ENCODE results near the gene KSR1. TPM values are rescaled to one million over a fixed set of nuclear protein-coding genes. Genes with fewer than 3 reads are reported as not detected.
"Not testable (repeated sequence)": the region's sequence is repeated elsewhere in the genome, so short reads cannot be mapped to it uniquely, and the experiment has no call there.

KSR1 gene
- total RNA-seq, 2 donors from 2014 or later: 13.9 to 16.5 TPM

DNA sequence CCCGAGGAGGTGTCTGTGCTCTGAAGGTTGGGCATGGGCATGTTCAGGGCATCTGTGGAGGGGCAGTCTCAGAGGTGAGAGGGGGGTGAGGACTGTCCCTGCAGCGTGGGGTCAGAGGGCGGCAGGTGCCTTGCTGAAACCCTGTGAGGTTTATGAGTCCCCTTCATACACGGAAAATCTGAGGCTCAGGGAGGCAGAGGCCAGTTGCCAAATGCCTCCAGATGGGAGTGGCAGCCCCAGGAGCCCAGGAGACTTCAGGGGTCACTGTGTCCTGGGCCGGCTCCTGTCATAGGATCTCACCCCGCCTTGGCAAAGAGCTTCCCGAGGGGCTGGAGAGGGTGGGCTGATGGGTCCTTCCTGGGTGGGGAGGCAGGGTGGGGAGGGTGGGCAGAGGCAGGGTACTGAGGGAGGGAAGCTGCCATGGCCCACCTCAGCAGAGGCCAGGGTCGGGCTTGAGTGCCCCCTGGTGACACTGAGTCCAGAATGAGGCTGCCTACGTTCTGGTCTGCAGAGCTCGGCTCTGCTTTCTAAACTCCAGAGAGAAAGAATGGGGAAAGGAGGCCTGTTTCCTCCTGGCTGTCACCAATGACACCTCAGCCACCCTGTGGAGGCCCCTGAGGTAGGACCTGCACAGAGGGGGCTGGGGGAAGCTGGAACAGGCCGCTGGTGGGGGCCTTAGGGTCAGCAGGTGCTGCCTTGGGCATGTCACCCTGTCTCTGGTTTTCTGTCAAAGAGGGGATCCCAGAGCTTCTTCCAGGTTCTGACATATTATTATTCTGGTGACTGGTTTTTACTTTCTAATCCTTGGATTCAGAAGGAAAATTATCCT is 175.9 kb downstream of the KSR1 start:
- DNase-seq: peak; percentile 71
- Histone ChIP-seq H3K27me3 (no peaks in the 10 kb centered on the region), H3K9ac (ENCODE audit: low read depth in 2 of 2, low read length in 2 of 2) (peak overlapping the region; percentile 65 to 81), H3K4me3 (peak overlapping the region; percentile 45), H3K27ac (peak overlapping the region; percentile 90), H3K36me3 (no peaks in the 10 kb centered on the region), H3K9me3 (no peaks in the 10 kb centered on the region), H3K4me1 (peaks cover 17% of the 10 kb centered on the region)
- intact Hi-C loops (cut with DNase I): no loop called here
- TF ChIP-seq, protein P1, sequence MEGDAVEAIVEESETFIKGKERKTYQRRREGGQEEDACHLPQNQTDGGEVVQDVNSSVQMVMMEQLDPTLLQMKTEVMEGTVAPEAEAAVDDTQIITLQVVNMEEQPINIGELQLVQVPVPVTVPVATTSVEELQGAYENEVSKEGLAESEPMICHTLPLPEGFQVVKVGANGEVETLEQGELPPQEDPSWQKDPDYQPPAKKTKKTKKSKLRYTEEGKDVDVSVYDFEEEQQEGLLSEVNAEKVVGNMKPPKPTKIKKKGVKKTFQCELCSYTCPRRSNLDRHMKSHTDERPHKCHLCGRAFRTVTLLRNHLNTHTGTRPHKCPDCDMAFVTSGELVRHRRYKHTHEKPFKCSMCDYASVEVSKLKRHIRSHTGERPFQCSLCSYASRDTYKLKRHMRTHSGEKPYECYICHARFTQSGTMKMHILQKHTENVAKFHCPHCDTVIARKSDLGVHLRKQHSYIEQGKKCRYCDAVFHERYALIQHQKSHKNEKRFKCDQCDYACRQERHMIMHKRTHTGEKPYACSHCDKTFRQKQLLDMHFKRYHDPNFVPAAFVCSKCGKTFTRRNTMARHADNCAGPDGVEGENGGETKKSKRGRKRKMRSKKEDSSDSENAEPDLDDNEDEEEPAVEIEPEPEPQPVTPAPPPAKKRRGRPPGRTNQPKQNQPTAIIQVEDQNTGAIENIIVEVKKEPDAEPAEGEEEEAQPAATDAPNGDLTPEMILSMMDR (IDR thresholded peaks at IDR 0.05): no peak

DNA sequence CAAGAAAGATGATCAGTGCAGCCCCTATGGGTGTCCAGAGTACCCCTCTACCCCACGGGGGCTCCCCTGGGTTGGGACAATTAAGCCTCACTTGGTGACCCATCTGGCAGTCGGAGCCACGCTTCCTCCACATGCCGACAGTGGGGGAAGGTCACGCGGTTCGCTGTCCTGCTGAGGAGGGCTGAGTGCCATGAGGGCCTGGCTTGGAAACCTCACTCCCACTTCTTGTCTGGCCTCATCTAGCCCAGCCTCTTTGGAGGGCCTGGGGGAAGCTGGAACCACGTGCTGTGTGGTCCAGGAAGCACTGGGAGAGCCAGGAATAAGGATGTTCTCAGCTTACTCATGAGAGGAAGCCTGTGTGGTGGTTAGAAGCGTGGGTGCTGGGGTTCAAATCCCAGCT is 176.5 kb downstream of the KSR1 start:
- H3K27me3 ChIP-seq; H3K36me3 ChIP-seq; intact Hi-C loops (cut with DNase I); H3K9me3 ChIP-seq: not testable (repeated sequence)
- Histone ChIP-seq H3K4me3 (peak overlapping the region; percentile 45), H3K27ac (peak overlapping the region; percentile 90), H3K9ac (ENCODE audit: low read depth in 2 of 2, low read length in 2 of 2) (peak overlapping the region in 1 of 2 donors; percentile 81), H3K4me1 (peaks cover 17% of the 10 kb centered on the region)
- peak; percentile 77 for DNase-seq

DNA sequence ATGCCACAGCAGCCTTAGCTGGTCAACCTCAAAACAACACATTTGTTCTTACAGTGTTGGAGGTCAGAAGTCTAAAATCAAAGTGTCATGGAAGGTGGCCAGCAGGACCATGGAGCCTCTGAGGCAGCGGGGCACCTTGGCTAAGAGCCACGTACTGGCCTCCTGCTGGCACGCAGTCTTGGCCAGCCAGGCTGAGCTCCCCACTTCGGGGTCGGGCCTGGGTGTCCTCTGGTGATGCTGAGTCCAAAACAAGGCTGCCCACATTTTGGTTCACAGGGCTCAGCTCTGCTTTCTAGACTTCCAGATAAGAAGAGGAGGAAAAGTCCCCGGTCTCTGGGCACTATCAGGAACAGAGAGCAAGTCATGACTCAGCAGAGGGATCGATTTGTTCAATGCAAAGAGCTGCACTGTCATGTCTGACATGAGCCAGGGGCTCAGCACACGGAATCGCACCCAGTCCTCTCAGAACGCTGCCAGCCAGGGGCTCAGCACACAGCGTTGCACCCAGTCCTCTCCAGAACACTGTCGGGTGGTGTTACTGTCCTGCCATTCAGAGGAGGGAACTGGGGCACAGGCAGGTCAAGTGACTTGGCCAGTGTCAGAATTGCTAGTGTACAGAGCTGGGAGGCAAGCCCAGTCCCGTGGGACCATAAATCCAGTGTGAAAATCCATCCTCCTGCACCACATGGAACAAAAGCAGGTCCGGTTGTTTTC is 177.2 kb downstream of the KSR1 start:
- TF ChIP-seq, protein P1 (IDR thresholded peaks at IDR 0.05): no peak
- Histone ChIP-seq H3K4me3 (no peak overlapping the region), H3K9ac (ENCODE audit: low read depth in 2 of 2, low read length in 2 of 2) (peak overlapping the region; percentile 8 to 81), H3K9me3 (no peaks in the 10 kb centered on the region), H3K4me1 (peaks cover 17% of the 10 kb centered on the region), H3K27ac (peak overlapping the region; percentile 90), H3K36me3 (no peaks in the 10 kb centered on the region), H3K27me3 (no peaks in the 10 kb centered on the region)
- intact Hi-C loops (cut with DNase I): no loop called here
- DNase-seq: peak; percentile 55

DNA sequence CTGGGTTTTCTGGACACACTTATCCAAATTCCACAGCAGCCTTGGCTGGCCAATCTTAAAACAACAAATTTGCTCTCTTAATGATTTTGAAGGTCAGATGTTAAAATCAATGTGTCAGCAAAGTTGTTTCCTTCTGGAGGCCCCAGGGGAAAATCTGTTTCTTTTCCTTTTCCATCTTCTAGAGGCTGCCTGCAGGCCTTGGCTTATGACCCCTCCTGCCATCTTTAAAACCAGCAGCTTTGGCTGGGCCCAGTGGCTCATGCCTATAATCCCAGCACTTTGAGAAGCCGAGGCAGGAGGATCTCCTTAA is 177.7 kb downstream of the KSR1 start:
- TF ChIP-seq, protein P1 (IDR thresholded peaks at IDR 0.05): no peak
- intact Hi-C loops (cut with DNase I): no loop called here
- peaks cover 17% of the 10 kb centered on the region for H3K4me1 ChIP-seq
- H3K27ac ChIP-seq: peak overlapping the region; percentile 90
- H3K9ac ChIP-seq (ENCODE audit: low read depth in 2 of 2, low read length in 2 of 2): peak overlapping the region in 1 of 2 donors; percentile 81
- no peaks in the 10 kb centered on the region for H3K27me3 ChIP-seq
- H3K4me3 ChIP-seq: no peak overlapping the region
- no peak for DNase-seq
- no peaks in the 10 kb centered on the region for H3K36me3 ChIP-seq
- no peaks in the 10 kb centered on the region for H3K9me3 ChIP-seq

DNA sequence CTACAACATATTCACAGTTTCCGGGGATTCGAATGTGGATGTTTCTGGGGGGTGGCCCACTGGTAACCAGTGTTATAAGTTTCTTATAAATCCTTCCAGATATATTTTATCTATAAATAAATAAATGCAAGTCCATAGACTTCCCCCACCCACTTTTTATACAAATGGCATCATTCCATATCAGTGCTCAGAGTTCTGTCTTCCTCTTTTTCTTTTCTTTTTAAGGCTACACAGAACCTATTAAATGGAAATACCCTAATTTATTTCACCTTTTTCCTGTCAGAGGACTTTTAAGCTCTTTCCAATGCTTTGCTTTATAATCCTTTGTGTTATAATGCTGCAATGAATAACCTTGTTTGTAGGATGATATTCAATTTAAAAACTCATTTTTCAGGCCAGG is 178.5 kb downstream of the KSR1 start:
- H3K9ac ChIP-seq (ENCODE audit: low read depth in 2 of 2, low read length in 2 of 2): peak overlapping the region in 1 of 2 donors; percentile 40
- TF ChIP-seq, protein P1 (IDR thresholded peaks at IDR 0.05): no peak
- intact Hi-C loops (cut with DNase I): no loop called here
- H3K27me3 ChIP-seq: no peaks in the 10 kb centered on the region
- H3K4me1 ChIP-seq: peaks cover 17% of the 10 kb centered on the region
- no peak for DNase-seq
- no peaks in the 10 kb centered on the region for H3K9me3 ChIP-seq
- no peak overlapping the region for H3K4me3 ChIP-seq
- H3K27ac ChIP-seq: peak overlapping the region; percentile 90
- H3K36me3 ChIP-seq: no peaks in the 10 kb centered on the region
